Measurements from ENCODE around the gene MECP2. TPM values are rescaled to one million over a fixed set of nuclear protein-coding genes. Genes with fewer than 3 reads are reported as not detected.
A peak's percentile ranks its signal among the peaks of the same experiment; 100 is the strongest.
"Not testable (repeated sequence)": the region's sequence is repeated elsewhere in the genome, so short reads cannot be mapped to it uniquely, and the experiment has no call there.

Gene MECP2
- total RNA-seq, 2 experiments from 2014 or later = 64.2 to 72.4 TPM

GRCh38 chrX:153981771-153982533 is 115.6 kb downstream of the MECP2 start:
- Mint-ChIP-seq H3K27me3 (no peaks in the 10 kb centered on the region), H3K9me3 (no peaks in the 10 kb centered on the region), H3K4me1 (peaks cover 52% of the 10 kb centered on the region), H3K27ac (peak overlapping the region; percentile 97), H3K36me3 (ENCODE audit: low read depth) (peaks cover 8% of the 10 kb centered on the region), H3K4me3 (peak overlapping the region; percentile 47)
- CTCF ChIA-PET = interaction anchor here (0.7 to 2.0 kb wide), 5 partner anchors 8 to 38 kb away, joined by 3 to 6 read pairs (median 5); partner anchors contain the start of genes IRAK1 and TMEM187
- POLR2A ChIA-PET = interaction anchor here (1.0 kb wide), 1 partner anchor 11 kb away, joined by 4 read pairs; the partner anchor contains the start of gene HCFC1
- peak; percentile 77 for DNase-seq

DNA sequence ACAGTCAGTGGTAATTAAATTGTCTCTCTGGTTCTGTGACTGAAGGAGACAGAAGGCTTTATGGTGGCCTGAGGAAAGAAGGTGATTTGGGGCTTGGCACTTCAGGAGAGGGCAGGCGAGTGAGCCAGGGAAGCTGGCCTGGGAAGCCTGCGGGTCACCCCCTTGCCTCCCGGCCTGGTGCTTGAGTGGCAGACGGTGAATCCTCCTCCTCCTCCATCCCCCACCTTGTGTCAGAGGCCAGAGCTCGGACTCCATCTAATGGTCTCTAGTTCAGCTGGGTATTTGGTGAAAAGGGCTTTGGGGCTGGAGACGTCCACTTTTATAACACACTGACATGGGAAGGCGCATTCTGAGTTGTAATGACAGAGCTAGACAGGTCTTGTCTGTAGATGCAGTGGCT is 116.3 kb downstream of the MECP2 start:
- no peak for DNase-seq
- H3K4me3 Mint-ChIP-seq = peak overlapping the region; percentile 47
- H3K36me3 Mint-ChIP-seq (ENCODE audit: low read depth) = peaks cover 8% of the 10 kb centered on the region
- H3K27ac Mint-ChIP-seq = peak overlapping the region; percentile 93
- H3K9me3 Mint-ChIP-seq = no peaks in the 10 kb centered on the region
- peaks cover 46% of the 10 kb centered on the region for H3K4me1 Mint-ChIP-seq
- ChIA-PET CTCF (interaction anchor here (0.7 to 2.0 kb wide), 6 partner anchors 9 to 39 kb away, joined by 3 to 6 read pairs (median 4); partner anchors contain the start of genes IRAK1 and TMEM187), POLR2A (interaction anchor here (1.0 kb wide), 1 partner anchor 10 kb away, joined by 4 read pairs; the partner anchor contains the start of gene HCFC1)
- H3K27me3 Mint-ChIP-seq = no peaks in the 10 kb centered on the region

- Mint-ChIP-seq H3K4me3 (peak overlapping the region; percentile 70), H3K27ac (peak overlapping the region; percentile 93), H3K4me1 (peaks cover 49% of the 10 kb centered on the region)
- CTCF ChIA-PET = interaction anchor here (1.1 to 2.0 kb wide), 5 partner anchors 8 to 32 kb away, joined by 3 to 6 read pairs (median 5); partner anchors contain the start of gene TMEM187
- H3K36me3 Mint-ChIP-seq (ENCODE audit: low read depth); H3K27me3 Mint-ChIP-seq; POLR2A ChIA-PET; H3K9me3 Mint-ChIP-seq: not testable (repeated sequence)
- peak; percentile 37 for DNase-seq
These were observed 117.1 kb downstream of the MECP2 start for GRCh38 chrX:153980394-153980793.

DNA sequence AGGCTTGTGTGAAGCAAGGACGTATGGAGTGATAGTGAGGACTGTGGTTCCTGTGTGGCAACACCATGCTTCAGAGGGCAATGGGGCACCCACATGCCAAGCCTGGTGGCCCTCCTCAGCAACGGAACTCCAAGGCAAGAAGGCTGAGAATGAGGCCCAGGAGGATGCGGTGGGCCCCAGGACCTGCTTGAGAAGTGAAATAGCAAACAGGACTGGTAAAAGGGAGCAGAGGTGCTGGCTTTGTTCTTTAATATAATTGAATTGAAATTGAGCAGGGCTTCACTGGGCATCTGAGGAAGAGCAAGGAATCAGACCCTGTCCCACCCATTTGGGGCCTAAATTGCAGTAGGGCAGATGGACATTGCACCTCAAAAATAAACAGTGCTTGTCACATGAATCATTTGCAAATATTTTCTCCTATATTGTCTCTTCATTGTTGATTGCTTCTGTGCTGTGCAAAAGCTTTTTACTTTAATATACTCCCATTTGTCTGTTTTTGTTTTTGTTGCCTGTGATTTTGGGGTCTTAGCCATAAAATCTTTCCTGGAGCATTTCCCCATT is 122.7 kb downstream of the MECP2 start:
- no peaks in the 10 kb centered on the region for H3K27me3 Mint-ChIP-seq
- H3K36me3 Mint-ChIP-seq (ENCODE audit: low read depth) = peaks cover 4% of the 10 kb centered on the region
- no peak for DNase-seq
- ChIA-PET CTCF (interaction anchor here (1.2 kb wide), 1 partner anchor 46 kb away, joined by 3 read pairs; no protein-coding TSS in a partner anchor), POLR2A (no interaction called here)
- H3K9me3 Mint-ChIP-seq = no peaks in the 10 kb centered on the region
- peak overlapping the region; percentile 98 for H3K27ac Mint-ChIP-seq
- H3K4me3 Mint-ChIP-seq = peak overlapping the region; percentile 51
- H3K4me1 Mint-ChIP-seq = peaks cover 22% of the 10 kb centered on the region

GRCh38 chrX:153974003-153974725 is 123.4 kb downstream of the MECP2 start:
- Mint-ChIP-seq H3K27ac (peak overlapping the region; percentile 98), H3K36me3 (ENCODE audit: low read depth) (peaks cover 9% of the 10 kb centered on the region), H3K9me3 (no peaks in the 10 kb centered on the region), H3K4me3 (peak overlapping the region; percentile 51), H3K27me3 (no peaks in the 10 kb centered on the region), H3K4me1 (peaks cover 22% of the 10 kb centered on the region)
- POLR2A ChIA-PET = no interaction called here
- no peak for DNase-seq
- CTCF ChIA-PET = interaction anchor here (0.6 to 1.3 kb wide), 5 partner anchors 27 to 551 kb away, joined by 3 to 5 read pairs (median 3); partner anchors contain the start of gene EMD

GRCh38 chrX:153973127-153974002 is 124.2 kb downstream of the MECP2 start:
- ChIA-PET POLR2A (no interaction called here), CTCF (interaction anchor here (0.6 to 1.3 kb wide), 6 partner anchors 8 to 551 kb away, joined by 3 to 5 read pairs (median 4); partner anchors contain the start of gene EMD)
- H3K36me3 Mint-ChIP-seq (ENCODE audit: low read depth) = peaks cover 14% of the 10 kb centered on the region
- no peak for DNase-seq
- H3K4me1 Mint-ChIP-seq = peaks cover 22% of the 10 kb centered on the region
- H3K27me3 Mint-ChIP-seq = no peaks in the 10 kb centered on the region
- peak overlapping the region; percentile 88 for H3K4me3 Mint-ChIP-seq
- H3K9me3 Mint-ChIP-seq = no peaks in the 10 kb centered on the region
- H3K27ac Mint-ChIP-seq = peak overlapping the region; percentile 98

GRCh38 chrX:153972368-153973126 is 125.0 kb downstream of the MECP2 start, which contains the start of gene TMEM187:
TMEM187 (plus strand) TSS chrX:153972754; CDS start chrX:153982063, 9,309 bp downstream.
- ChIA-PET POLR2A (no interaction called here), CTCF (interaction anchor here (1.2 kb wide), 1 partner anchor 9 kb away, joined by 5 read pairs; no protein-coding TSS in a partner anchor)

More at GRCh38 chrX:153972368-153973126, 125.0 kb downstream of the MECP2 start, which contains the start of gene TMEM187:
- H3K9me3 Mint-ChIP-seq = no peaks in the 10 kb centered on the region
- no peaks in the 10 kb centered on the region for H3K27me3 Mint-ChIP-seq
- peak within 1 kb of the TSS; percentile 100 for H3K27ac Mint-ChIP-seq
- peaks cover 30% of the 10 kb centered on the region for H3K4me1 Mint-ChIP-seq
- peak; percentile 89 for DNase-seq
- peak within 1 kb of the TSS; percentile 100 for H3K4me3 Mint-ChIP-seq
- peaks cover 23% of the 10 kb centered on the region for H3K36me3 Mint-ChIP-seq (ENCODE audit: low read depth)

Small RNAs within 50 kb of the gene (microRNA-seq; reads per million reads assigned to microRNA genes)
- gene MIR3202-1 (ENCODE audit: borderline microRNAs expressed, borderline replicate concordance) (not detected), gene MIR3202-2 (ENCODE audit: borderline microRNAs expressed, borderline replicate concordance) (not detected), gene MIR718 (ENCODE audit: borderline microRNAs expressed, borderline replicate concordance) (not detected)

Other genes starting within 250 kb of the MECP2 start
- gene L1CAM, start 211.5 kb downstream of the MECP2 start, total RNA-seq = 1 to 10 TPM; 1.9 to 2.1 TPM
- not detected for gene AVPR2, start 193.0 kb downstream of the MECP2 start, total RNA-seq
- 100 to 1,000 TPM; 303 to 334 TPM for gene ARHGAP4, start 171.5 kb downstream of the MECP2 start, total RNA-seq
- gene NAA10, start 162.7 kb downstream of the MECP2 start, total RNA-seq = 10 to 100 TPM; 72.9 to 83.2 TPM
- gene RENBP, start 153.1 kb downstream of the MECP2 start, total RNA-seq = 10 to 100 TPM; 14.2 to 16.5 TPM
- gene HCFC1, start 125.9 kb downstream of the MECP2 start, total RNA-seq = 100 to 1,000 TPM; 116 to 121 TPM
- gene TMEM187, start 125.0 kb downstream of the MECP2 start, total RNA-seq = 1 to 10 TPM; 7.9 to 8.5 TPM
- gene IRAK1, start 77.8 kb downstream of the MECP2 start, total RNA-seq = 100 to 1,000 TPM; 107 to 112 TPM
- gene OPN1LW, start 46.5 kb upstream of the MECP2 start, total RNA-seq = not detected
- gene OPN1MW, start 84.9 kb upstream of the MECP2 start, total RNA-seq = not detected
- gene OPN1MW2, start 122.0 kb upstream of the MECP2 start, total RNA-seq = not detected
- not detected for gene OPN1MW3, start 159.9 kb upstream of the MECP2 start, total RNA-seq
- gene TEX28, start 197.4 kb upstream of the MECP2 start, total RNA-seq = not detected
- gene TKTL1, start 198.1 kb upstream of the MECP2 start, total RNA-seq = 1 to 10 TPM; 4.2 to 5.2 TPM

All from activated CD4-positive, alpha-beta T cell treated with anti-CD3 and anti-CD28 coated beads, Interleukin-2, amount 10 ng/mL, durations not matched to agents 7 days and 5 days (primary cell).